Limb (tissue), 2 donors: ENCODE data around the gene TCN1.
"Not testable (repeated sequence)": the region's sequence is repeated elsewhere in the genome, so short reads cannot be mapped to it uniquely, and the experiment has no call there.

Source experiments
- DNase-seq, 2 donors: peaks; one replicate each; pipeline ENCODE4 v3.0.0-alpha.2; 2016; ENCODE audit errors: extremely low spot score in 2 of 2

Gene TCN1, protein sequence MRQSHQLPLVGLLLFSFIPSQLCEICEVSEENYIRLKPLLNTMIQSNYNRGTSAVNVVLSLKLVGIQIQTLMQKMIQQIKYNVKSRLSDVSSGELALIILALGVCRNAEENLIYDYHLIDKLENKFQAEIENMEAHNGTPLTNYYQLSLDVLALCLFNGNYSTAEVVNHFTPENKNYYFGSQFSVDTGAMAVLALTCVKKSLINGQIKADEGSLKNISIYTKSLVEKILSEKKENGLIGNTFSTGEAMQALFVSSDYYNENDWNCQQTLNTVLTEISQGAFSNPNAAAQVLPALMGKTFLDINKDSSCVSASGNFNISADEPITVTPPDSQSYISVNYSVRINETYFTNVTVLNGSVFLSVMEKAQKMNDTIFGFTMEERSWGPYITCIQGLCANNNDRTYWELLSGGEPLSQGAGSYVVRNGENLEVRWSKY

DNA sequence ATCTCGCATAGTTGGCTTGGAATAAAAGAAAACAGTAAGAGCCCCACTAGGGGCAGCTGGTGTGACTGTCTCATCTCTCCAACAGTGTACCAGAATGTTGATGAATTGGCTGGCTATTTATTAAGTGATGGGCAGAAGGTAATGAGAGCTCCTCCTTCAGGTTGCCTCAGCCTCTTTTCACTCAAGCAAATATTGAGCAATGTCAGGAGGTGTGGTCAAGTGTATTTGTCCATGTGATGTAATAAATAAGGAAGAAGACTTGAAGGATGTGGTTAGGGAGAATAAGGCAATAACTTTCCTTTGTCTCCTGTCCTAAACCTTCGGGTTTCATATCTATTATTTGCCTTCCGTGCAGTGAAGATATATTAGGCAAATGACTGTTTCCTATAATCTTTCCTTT, at the start of gene TCN1:
TCN1 (minus strand) TSS at position 91 of the 400 bp plus-strand sequence; CDS start at position 74, 17 bp downstream.
- no peak for DNase-seq

DNA sequence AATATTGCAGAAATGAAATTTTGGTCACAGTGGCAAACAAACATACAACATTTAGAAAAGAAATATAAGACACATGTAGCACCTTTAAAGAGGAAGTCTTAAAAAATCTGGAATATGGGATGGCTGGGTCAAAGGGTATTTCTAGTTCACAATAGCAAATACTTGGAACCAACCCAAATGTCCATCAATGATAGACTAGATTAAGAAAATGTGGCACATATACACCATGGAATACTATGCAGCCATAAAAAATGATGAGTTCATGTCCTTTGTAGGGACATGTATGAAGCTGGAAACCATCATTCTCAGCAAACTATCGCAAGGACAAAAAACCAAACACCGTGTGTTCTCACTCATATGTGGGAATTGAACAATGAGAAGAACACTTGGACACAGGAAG, 37.3 kb upstream of the TCN1 start:
- DNase-seq: not testable (repeated sequence)

DNA sequence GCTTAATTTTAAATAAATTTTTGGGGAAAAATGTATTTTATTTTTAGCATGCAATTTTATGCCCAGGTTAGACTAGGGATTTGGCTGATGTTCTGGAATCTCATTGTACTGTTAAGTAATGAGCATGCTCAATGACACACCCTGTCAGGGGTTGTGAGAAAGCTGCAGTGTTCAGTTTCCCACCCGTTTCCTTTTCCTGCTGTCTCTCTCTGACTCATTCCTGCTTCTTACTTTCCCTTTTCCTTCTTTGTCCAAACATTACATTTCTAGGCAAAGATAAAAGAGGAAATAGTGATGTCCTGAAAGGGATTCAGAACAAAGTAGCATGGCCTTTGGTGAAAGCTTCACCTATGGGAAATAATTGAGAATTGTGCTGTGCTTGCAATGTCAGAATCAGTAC, 35.0 kb upstream of the TCN1 start:
- no peak for DNase-seq

DNA sequence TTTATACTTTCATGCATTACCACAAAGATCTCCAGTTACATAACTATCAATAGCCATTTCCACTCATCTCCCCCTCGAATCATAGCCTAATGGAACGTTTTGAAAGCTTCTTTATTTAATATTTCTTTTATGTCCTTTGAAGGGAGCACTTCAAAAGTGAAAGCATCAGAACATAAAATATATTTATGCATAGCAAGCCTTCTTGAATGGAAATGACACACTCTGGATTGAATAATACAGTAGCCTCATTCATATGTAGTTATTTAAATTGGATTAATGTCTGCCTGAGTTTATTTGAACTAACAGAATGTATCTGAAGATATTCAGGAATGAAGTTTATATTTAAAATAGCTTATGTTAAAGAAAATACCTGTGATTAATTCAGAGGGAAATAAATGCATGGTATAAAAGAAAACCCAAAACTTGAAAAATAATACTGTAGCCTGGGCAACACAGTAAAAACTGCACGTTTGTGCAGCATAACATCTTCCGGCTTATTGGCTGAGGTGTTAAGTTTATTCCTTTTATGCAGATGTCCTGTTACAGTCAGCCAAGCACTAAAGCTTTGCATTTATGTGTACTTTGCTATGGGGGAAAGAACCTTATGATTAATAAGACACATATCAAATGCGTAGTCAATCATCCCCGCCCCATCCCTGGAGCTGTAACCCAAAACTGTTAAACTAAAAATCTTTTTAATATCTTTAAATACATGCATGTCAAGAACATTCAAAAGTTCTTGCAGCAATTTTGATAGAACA, 34.3 kb upstream of the TCN1 start:
- no peak for DNase-seq

DNA sequence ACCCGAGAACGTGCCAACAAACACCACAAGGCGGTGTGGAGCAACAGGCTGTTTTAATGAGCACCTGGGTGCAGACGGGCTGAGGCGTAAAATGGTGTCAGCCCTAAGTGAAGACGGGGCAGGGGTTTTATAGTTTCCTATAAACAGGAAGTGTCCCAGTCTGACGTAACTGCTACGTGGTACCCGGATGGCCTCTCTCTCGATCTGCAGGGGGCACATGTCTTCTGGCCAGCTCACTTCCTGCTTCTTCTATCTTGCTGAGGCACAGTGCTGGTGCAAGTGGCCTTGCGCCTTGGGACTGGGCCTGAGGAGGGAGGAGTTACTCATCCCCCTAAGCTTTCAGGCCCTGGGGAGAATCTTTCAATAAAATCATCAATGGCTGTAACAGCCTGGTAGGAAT, 33.2 kb upstream of the TCN1 start:
- no peak for DNase-seq

DNA sequence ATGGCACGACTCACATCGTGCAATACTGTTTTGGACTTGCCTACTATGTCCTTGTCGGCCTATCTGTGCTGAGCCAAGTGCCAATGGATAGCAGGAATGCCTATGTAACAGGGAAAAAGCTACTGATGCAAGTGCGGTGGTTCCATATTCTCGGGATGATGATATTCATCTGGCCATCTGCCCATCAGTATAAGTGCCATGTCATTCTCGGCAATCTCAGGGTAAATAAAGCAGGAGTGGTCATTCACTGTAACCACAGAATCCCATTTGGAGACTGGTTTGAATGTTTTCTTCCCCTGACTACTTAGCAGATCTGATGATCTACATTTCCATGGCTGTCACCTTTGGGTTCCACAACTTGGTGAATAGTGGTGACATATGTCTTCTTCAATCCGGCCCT, 32.4 kb upstream of the TCN1 start:
- DNase-seq: no peak

DNA sequence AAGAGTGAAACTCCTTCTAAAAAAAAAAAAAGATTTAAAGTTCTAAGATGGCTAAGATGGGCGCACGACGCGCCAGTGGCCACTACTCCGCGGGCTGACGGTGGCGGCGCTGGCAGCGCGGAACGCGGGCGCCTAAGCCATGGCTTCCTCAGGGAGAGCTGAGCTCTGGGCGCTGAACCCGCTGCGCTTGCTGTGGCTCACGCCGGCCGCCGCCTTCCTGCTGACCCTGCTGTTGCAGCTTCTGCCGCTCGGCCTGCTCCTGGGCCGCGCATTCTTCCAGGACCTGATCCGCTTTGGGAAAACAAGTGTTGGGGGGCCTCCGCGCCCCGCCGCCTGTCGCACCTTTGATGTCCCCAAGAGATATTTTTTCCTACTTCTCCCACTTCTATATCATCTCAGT, 31.8 kb upstream of the TCN1 start:
- DNase-seq: no peak

DNA sequence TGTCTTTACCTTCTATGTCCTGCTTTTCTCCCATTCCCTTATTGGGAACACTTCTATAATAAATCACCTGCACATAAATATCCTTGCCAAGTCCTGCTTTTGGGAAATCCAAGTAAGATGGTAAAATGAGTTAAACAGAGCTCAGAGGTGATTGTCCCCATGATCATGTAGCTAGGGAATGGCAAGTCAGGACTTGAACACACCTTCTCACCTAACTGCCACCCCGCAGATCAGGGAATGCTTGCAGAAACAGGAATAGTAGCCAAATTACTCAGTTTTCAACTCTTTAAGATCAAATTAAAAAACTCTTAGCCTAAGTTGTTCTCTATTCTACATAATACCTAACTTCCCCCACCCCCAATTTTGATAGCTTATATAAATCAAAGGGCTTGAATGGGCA, 28.3 kb upstream of the TCN1 start:
- DNase-seq: no peak

DNA sequence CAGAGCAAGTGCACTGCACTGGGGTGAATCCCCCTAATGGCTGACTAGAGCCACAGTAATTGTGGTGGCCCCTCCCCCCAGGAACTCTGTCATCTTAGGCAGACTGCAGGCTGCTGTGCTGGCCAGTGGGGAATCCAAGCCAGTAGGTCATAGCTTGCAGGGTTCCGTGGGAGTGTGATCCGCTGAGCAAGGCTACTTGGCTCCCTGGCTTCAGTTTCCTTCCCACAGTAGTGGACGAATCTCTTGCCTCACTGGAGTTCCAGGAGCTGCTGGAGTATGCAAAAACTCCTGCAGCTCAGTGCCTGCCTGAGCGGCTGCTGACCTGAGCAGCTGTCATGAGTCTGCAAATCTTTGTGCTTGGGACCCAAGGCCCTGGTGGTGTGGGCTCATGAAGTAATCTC, 25.5 kb upstream of the TCN1 start:
- DNase-seq: no peak

DNA sequence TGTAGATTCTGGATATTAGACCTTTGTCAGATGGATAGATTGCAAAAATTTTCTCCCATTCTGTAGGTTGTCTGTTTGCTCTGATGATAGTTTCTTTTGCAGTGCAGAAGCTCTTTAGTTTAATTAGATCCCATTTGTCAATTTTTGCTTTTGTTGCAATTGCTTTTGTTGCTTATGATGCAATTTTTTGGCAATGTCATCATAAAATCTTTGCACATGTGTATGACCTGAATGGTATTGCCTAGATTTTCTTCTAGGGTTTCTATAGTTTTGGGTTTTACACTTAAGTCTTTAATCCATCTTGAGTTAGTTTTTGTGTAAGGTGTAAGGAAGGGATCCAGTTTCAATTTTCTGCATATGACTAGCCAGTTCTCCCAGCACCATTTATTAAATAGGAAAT, 20.9 kb upstream of the TCN1 start:
- not testable (repeated sequence) for DNase-seq

DNA sequence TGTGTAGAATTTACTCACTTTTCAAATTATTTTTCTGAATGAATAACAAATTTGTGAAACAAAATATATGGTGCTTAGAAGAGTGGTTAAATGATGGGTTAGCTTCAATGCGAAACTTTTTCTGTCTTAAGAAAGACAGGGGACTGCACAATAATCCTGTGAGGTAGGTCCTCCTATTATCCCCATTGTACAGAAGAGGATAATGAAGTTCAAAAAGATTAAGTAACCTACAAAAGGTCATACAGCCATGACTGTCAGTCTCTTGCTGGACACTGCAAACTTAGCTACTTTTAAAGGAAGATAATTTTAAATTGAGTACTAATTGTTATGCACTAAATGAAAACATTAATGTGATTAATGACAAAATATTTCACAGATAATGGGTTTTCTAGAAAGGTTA, 17.3 kb upstream of the TCN1 start:
- no peak for DNase-seq

DNA sequence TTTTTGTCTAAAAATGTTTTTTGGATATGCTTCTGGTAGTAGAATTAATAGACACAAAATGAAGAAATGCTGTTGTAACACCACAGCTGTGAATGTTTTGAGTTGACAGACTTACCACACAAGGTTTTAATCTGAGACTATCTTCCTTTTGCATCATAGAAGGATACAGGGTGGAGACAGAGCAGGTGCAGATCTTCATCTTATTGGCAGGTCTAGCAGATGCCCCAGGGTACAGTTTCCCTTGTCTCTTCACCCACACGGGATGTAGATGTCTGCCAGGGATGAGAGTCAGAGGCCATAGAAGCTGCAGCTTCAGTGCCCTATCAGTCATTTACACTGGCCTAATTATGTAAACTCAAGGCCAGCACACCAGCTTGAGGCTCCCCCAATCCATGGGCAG, 13.3 kb upstream of the TCN1 start:
- DNase-seq: no peak

DNA sequence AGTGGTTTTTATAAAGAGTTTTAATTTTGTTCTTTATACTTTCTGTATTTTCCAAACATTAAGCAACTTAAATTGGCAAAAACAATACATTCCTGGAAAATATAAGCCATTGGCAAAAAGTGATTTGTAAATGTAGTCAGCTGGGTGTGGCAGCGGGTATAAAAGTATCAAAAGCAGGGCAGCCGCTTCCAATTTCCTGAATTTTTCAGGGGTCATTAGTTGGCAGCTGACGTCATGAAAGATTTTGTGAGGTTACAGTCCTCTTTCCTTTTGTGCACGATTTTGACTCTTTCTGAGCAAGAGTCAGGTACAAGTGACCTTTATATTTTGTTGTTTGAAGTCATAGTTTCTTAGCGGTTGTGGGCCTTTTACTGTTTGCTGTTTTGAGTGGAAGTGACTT, 12.3 kb upstream of the TCN1 start, which contains the start of gene OOSP3:
OOSP3 (plus strand) TSS at position 208 of the 400 bp plus-strand sequence; CDS start at position 235, 27 bp downstream.
- DNase-seq: no peak

DNA sequence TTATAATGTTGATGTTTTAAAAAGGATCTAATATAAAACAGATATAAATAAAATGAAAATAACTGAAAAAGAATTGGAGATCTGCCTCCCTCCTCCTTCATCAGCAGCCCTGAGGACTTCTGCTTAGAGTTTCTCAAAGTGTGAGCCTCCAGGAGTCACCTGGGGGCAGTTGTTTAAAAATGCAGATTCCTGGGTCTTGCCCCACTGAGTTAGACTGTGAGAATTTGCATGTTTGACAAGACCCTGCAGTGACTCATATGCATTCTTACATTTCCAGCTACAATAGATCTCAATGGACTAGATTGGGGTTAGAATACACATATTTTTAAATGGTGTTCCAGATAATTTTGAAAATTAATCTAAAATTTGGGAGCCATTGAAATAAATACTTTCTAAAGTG, 11.5 kb upstream of the TCN1 start:
- DNase-seq: no peak

DNA sequence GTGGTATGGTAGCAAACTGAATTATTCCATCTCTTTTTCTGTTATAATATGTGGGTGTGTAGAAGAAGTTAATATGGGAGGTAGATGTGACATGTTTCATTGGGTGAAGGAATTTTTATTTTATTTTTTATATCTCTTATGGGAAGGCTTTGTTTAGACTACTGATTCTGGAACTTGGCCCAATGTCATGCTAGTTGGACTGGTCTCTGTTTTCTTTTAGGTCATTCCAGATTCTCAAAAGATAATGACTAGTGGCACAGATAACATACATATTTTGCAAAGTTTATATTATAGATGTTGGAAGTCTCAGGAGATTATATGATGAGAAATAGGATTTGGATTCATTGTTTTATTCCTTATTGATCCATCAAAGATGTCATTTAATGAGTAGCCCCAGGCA, 11.0 kb upstream of the TCN1 start:
- DNase-seq: no peak

DNA sequence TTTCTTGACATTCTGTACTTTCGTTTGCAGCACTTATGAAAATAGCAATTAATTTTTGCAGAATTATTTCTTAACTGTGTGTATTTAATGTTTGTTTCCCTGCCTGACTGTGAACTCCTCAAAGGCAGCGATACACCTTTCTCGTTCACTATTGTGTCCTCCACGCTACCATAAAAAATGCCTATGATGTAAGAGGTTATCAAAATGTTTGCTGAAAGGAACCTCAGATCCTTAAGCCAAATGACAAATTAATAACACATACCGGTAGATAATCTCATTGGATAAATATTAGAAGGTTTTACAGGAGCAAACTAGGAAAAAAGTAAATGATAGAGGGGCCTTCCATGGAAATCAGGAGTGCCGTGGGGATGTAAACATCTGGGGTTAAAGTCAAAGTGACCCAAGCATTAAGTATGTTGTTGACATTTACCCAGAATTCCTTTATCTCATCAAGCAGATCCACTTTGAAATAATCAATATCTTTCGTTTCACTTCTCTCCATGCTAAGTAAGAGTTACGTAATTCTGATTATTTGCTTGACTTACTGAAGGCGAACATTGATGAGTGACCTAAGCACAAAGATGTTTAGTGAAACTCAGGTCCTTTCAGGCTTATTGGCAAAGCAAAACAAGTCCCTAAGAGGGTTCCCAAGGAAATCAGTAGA, 9.7 kb upstream of the TCN1 start:
- no peak for DNase-seq

DNA sequence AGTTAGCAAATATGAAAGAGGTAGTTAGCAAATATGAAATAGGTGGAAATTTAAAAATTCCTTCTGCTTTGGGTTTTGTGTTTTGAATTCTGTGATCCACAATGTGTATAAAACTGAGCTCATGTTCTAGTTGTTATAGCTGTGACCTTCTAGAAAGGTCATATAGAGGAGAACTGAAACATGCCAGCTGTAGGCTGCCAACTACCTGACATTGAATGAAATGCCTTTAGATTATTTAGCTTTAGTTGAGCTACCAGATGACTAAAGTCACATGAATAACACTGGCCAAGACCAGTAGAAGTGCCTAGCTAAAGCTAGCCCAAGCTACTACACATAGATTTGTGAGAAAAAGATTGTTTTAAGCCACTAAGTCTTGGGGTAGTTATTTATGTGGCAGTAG, 5.8 kb upstream of the TCN1 start:
- no peak for DNase-seq

DNA sequence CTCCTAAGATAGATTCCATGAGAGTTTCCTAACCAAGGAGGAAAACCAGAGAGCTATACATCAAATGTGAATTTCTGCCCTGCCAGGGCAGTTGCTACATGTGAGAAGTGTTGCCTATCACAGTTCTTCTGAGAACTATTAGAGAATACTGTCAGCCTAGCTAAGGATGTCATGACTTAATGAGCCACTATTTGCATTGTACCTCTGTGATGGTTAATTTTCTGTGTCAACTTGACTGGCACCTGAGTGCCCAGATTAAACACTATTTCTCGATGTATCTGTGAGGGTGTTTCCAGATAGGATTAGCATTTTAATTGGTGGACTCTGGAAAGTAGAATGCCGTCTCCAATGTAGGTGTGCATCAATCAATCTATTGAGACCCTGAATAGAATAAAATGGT, 1.7 kb upstream of the TCN1 start:
- no peak for DNase-seq

DNA sequence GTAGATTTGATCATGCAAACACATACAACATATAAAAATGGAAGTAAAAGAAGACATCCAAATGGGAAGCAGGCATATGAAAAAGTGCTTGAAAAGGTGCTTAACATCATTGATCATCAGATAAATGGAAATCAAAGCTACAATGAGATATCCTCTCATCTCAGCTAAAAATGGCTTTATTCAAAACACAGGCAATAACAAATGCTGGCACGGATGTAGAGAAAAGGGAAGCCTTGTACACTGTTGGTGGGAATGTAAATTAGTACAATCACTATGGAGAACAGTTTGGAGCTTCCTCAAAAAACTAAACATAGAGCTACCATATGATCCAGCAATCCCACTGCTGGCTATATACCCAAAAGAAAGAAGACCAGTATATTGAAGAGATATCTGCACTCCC, 549 bp upstream of the TCN1 start:
- DNase-seq: no peak

DNA sequence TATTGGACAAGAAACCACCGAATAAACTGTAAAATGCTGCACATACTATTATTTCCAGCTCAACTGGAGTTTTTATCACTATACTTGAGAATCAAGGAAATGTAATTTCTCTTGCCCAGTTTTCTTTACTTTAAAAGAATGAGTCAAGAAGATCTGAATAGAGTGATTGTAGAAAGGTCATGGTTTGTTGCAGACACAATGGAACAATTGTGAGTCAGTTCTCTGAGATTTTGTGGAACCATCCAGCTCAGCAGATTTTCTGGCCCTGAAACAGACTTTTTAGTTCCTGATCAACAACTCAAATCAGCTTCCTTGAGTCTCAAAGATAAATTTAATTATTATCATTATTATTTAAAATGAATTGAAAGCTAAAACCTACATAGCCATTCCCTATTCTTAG, 1.3 kb downstream of the TCN1 start:
- no peak for DNase-seq

DNA sequence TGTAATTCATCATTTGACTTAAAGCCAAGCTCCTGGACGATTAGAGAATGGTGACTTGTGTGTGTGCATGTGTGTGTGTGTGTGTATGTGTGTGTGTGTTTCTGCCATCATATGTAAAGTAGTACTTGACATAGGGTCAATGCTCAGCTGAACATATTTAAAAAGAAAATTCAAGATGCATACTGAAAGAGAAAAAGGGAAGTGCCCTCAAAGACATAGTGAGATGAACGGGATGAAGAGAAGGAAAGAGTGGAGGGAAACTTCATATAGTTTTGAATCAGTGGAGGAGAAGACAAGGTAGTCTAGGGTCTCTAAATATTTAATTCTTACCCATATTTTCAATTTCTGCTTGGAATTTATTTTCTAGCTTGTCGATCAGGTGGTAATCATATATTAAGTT, 4.0 kb downstream of the TCN1 start:
- DNase-seq: no peak

DNA sequence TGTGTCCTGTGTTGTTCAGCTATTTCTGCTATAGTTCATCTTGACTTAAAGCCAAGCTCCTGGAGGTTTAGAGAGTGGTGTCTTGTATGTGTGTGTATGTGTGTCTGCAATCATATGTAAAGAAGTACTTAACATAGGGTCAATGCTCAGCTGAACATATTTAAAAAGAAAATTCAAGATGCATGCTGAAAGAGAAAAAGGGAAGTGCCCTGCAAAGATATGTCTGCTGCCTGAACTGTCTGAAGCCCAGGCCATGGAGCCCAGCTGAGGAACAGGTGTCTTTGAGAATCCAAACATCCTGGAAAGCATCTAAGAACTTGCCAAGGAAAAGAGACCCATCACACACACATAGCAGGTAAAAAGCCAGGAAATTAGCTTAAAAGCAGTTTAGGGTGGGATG, 6.6 kb downstream of the TCN1 start:
- no peak for DNase-seq
